ENCODE data around the gene DNAJB5.
A peak's percentile ranks its signal among the peaks of the same experiment; 100 is the strongest.
"Not testable (repeated sequence)": the region's sequence is repeated elsewhere in the genome, so short reads cannot be mapped to it uniquely, and the experiment has no call there.

Gene DNAJB5

DNA sequence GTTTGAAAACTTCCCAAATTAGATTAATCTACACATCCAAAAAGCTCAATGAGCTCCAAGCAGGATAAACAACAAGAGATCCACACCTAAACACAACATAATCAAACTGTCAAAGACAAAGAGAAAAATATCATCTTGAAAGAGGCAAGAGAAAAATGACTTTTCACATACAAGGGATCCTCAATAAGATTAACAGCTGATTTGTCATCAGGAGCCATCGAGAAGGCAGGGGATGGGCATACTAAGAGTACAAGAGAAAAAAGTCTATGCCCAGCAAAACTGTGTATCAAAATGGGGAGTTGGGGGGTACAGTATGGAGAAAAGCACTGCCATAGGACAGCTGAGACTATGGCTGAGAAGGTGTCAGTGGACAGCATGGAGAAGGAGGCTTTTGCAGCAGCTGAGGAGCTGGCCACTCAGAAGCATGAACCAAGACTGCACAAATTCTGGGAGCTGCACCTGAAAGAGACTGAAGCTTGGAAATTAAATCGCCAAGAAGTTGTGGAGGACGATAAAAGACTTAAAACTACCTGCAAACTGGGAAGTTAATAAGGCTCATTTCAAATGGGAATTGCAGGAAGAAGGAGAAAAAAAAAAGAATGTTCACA is 20.9 kb downstream of the DNAJB5 start:
- Histone ChIP-seq H3K4me3 (ENCODE audit: low read length) (no peak overlapping the region), H2AFZ (ENCODE audit: low read depth, low read length) (no peak overlapping the region), H4K20me1 (ENCODE audit: insufficient read depth, low read length) (no peaks in the 10 kb centered on the region), H3K4me1 (ENCODE audit: low read length) (no peaks in the 10 kb centered on the region), H3K27me3 (ENCODE audit: low read depth, low read length) (no peaks in the 10 kb centered on the region), H3K36me3 (replicated peaks; ENCODE audit: low read depth, low read length) (peaks cover 14% of the 10 kb centered on the region), H3K9me3 (ENCODE audit: insufficient read depth, low read length) (peaks cover 13% of the 10 kb centered on the region; the same call in 1 of the 2 replicates), H3K4me2 (ENCODE audit: low read length) (no peak overlapping the region), H3K27ac (ENCODE audit: low read length) (no peak overlapping the region), H3K9ac (ENCODE audit: low read length) (no peak overlapping the region), H3K79me2 (ENCODE audit: low read length) (no peaks in the 10 kb centered on the region)
- TF ChIP-seq, protein P1, sequence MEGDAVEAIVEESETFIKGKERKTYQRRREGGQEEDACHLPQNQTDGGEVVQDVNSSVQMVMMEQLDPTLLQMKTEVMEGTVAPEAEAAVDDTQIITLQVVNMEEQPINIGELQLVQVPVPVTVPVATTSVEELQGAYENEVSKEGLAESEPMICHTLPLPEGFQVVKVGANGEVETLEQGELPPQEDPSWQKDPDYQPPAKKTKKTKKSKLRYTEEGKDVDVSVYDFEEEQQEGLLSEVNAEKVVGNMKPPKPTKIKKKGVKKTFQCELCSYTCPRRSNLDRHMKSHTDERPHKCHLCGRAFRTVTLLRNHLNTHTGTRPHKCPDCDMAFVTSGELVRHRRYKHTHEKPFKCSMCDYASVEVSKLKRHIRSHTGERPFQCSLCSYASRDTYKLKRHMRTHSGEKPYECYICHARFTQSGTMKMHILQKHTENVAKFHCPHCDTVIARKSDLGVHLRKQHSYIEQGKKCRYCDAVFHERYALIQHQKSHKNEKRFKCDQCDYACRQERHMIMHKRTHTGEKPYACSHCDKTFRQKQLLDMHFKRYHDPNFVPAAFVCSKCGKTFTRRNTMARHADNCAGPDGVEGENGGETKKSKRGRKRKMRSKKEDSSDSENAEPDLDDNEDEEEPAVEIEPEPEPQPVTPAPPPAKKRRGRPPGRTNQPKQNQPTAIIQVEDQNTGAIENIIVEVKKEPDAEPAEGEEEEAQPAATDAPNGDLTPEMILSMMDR (IDR thresholded peaks at IDR 0.05; ENCODE audit: low read depth, low read length): no peak
- TF ChIP-seq EZH2phosphoT487 (IDR thresholded peaks at IDR 0.05; ENCODE audit: low read depth): no peak

DNA sequence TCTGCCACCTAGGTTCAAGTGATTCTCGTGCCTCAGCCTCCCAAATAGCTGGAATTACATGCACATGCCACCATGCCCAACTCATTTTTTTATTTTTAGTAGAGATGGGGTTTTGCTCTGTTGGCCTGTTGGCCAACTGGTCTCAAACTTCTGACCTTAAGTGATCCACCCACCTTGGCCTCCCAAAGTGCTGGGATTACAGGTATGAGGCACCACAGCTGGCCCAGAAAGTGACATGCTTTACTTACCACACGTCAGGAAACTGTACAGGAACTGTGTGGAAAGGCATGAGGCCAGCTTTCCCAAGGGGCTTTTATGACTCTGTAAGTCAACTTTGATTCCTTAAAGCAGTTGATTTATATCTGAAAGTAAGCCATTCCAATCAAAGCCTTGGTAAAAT is 25.0 kb downstream of the DNAJB5 start:
- Histone ChIP-seq H2AFZ (ENCODE audit: low read depth, low read length) (no peak overlapping the region), H3K9me3 (ENCODE audit: insufficient read depth, low read length) (peaks cover 16% of the 10 kb centered on the region; the same call in 1 of the 2 replicates), H3K27me3 (ENCODE audit: low read depth, low read length) (no peaks in the 10 kb centered on the region), H3K79me2 (ENCODE audit: low read length) (no peaks in the 10 kb centered on the region), H3K9ac (ENCODE audit: low read length) (no peak overlapping the region), H3K4me1 (ENCODE audit: low read length) (peaks cover 7% of the 10 kb centered on the region), H3K36me3 (replicated peaks; ENCODE audit: low read depth, low read length) (peaks cover 18% of the 10 kb centered on the region), H3K4me3 (ENCODE audit: low read length) (no peak overlapping the region), H3K4me2 (ENCODE audit: low read length) (no peak overlapping the region), H3K27ac (ENCODE audit: low read length) (no peak overlapping the region), H4K20me1 (ENCODE audit: insufficient read depth, low read length) (no peaks in the 10 kb centered on the region)
- TF ChIP-seq, protein P1 (IDR thresholded peaks at IDR 0.05; ENCODE audit: low read depth, low read length): no peak
- no peak for TF ChIP-seq EZH2phosphoT487 (IDR thresholded peaks at IDR 0.05; ENCODE audit: low read depth)

DNA sequence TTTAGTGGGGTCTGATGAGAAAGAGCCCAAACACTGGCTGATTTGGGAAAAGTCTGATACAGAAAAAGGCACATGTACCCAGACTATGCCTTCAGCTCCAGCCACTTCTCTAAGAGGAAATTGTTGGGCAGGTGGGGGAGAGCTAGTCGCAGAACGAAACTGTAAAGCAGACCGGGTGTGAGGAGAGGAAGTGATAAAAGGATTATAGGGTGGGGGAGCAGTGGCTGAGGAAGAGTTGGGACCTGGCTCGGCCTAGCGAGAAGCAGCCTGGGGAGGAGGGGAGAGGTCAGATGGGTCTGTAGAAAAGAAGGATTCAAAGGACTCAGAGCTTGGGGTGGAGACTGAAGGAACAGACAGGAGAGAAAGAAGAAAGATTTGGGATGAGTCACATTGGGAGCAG is 33.9 kb downstream of the DNAJB5 start:
- Histone ChIP-seq H3K27ac (ENCODE audit: low read length) (peak overlapping the region; percentile 62), H3K4me3 (ENCODE audit: low read length) (peak overlapping the region; percentile 43; the same call in 1 of the 2 replicates), H3K4me1 (ENCODE audit: low read length) (peaks cover 17% of the 10 kb centered on the region), H3K9ac (ENCODE audit: low read length) (peak overlapping the region; percentile 35; the same call in 1 of the 2 replicates), H3K4me2 (ENCODE audit: low read length) (peak overlapping the region; percentile 64)
- not testable (repeated sequence) for H2AFZ ChIP-seq (ENCODE audit: low read depth, low read length); H3K36me3 ChIP-seq (replicated peaks; ENCODE audit: low read depth, low read length); H4K20me1 ChIP-seq (ENCODE audit: insufficient read depth, low read length); H3K79me2 ChIP-seq (ENCODE audit: low read length); H3K9me3 ChIP-seq (ENCODE audit: insufficient read depth, low read length); H3K27me3 ChIP-seq (ENCODE audit: low read depth, low read length)

DNA sequence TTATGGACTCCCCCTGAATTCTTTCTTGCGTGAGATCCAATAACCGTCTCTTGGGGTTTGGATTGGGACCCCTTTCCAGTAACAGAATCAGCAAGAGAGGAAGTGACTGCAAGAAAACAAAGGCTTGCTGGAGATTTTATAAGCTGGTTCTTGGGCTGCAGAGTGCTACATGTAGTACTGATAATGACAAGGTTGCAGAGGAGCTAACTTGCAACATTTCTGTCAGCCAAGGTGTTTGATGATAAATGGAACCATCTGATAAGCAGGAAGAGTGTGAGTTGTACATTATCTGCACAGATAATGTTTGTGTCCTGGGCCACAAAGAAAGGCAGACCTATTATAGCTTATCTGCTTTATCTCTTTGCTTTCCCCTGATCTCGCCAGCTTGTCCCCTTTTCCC is 37.1 kb downstream of the DNAJB5 start:
- Histone ChIP-seq H3K27ac (ENCODE audit: low read length) (no peak overlapping the region), H3K4me3 (ENCODE audit: low read length) (no peak overlapping the region), H3K9ac (ENCODE audit: low read length) (no peak overlapping the region), H4K20me1 (ENCODE audit: insufficient read depth, low read length) (no peaks in the 10 kb centered on the region), H3K79me2 (ENCODE audit: low read length) (no peaks in the 10 kb centered on the region), H3K27me3 (ENCODE audit: low read depth, low read length) (no peaks in the 10 kb centered on the region), H2AFZ (ENCODE audit: low read depth, low read length) (no peak overlapping the region), H3K36me3 (replicated peaks; ENCODE audit: low read depth, low read length) (peaks cover 3% of the 10 kb centered on the region), H3K9me3 (ENCODE audit: insufficient read depth, low read length) (no peaks in the 10 kb centered on the region), H3K4me2 (ENCODE audit: low read length) (no peak overlapping the region), H3K4me1 (ENCODE audit: low read length) (peaks cover 17% of the 10 kb centered on the region)
- TF ChIP-seq, protein P1 (IDR thresholded peaks at IDR 0.05; ENCODE audit: low read depth, low read length): no peak
- no peak for TF ChIP-seq EZH2phosphoT487 (IDR thresholded peaks at IDR 0.05; ENCODE audit: low read depth)
